HG03378 (cell line): ENCODE results near the gene MOK.
"Not testable (repeated sequence)": the region's sequence is repeated elsewhere in the genome, so short reads cannot be mapped to it uniquely, and the experiment has no call there.

Experiments
- ATAC-seq: cut with Tn5 transposase; IDR thresholded peaks from one replicate; pipeline ENCODE4 v1.9.1; 2021; ENCODE audit warnings: mild to moderate bottlenecking, moderate library complexity; ENCODE audit not compliant: unreplicated experiment

The MOK gene

GRCh38 chr14:102249041-102249440 is 55.9 kb downstream of the MOK start:
- ATAC-seq: no peak

GRCh38 chr14:102248121-102248520 is 56.8 kb downstream of the MOK start:
- no peak for ATAC-seq

GRCh38 chr14:102246071-102246470 is 58.9 kb downstream of the MOK start:
- no peak for ATAC-seq

- not testable (repeated sequence) for ATAC-seq
Measured at GRCh38 chr14:102243795-102244194, 61.2 kb downstream of the MOK start.

GRCh38 chr14:102241147-102241546 is 63.8 kb downstream of the MOK start:
- ATAC-seq: no peak

- ATAC-seq: not testable (repeated sequence)
Measured at GRCh38 chr14:102240481-102240880, 64.5 kb downstream of the MOK start.

- no peak for ATAC-seq
Measured at GRCh38 chr14:102239231-102239630, 65.7 kb downstream of the MOK start.

- no peak for ATAC-seq
Measured at GRCh38 chr14:102238766-102239165, 66.2 kb downstream of the MOK start.

- ATAC-seq: no peak
Measured at GRCh38 chr14:102238131-102238530, 66.8 kb downstream of the MOK start.

- no peak for ATAC-seq
Measured at GRCh38 chr14:102236026-102236425, 68.9 kb downstream of the MOK start.

GRCh38 chr14:102235275-102235897 is 69.6 kb downstream of the MOK start:
- ATAC-seq: no peak

GRCh38 chr14:102234331-102235264 is 70.4 kb downstream of the MOK start:
- no peak for ATAC-seq

GRCh38 chr14:102233081-102233480 is 71.9 kb downstream of the MOK start:
- no peak for ATAC-seq

- ATAC-seq: no peak
Measured at GRCh38 chr14:102232348-102232625, 72.7 kb downstream of the MOK start.

- no peak for ATAC-seq
Measured at GRCh38 chr14:102231476-102232347, 73.3 kb downstream of the MOK start.

- no peak for ATAC-seq
Measured at GRCh38 chr14:102230481-102231210, 74.3 kb downstream of the MOK start.

- ATAC-seq: no peak
Measured at GRCh38 chr14:102229739-102230092, 75.2 kb downstream of the MOK start.

GRCh38 chr14:102229071-102229738 is 75.8 kb downstream of the MOK start:
- no peak for ATAC-seq

- no peak for ATAC-seq
Measured at GRCh38 chr14:102227184-102227964, 77.6 kb downstream of the MOK start.
